Body of pancreas (tissue), 4 donors: ENCODE data around the gene CATSPER4. TPM values are rescaled to one million over a fixed set of nuclear protein-coding genes. Genes with fewer than 3 reads are reported as not detected.
"Not testable (repeated sequence)": the region's sequence is repeated elsewhere in the genome, so short reads cannot be mapped to it uniquely, and the experiment has no call there.

Experiments used
- ATAC-seq: fragments of 150-250 bp; one replicate; pipeline ENCODE4 v1.9.1; 2016
- DNase-seq, 4 donors: peaks; one replicate each; pipeline ENCODE4 v3.0.0-alpha.2; 2019
- H3K27ac ChIP-seq, 4 donors: fragments of 200-600 bp; sonication (generic); 1 replicate in 3 of 4; 2 replicates in 1 of 4; pipeline versions ENCODE4 v1.5.1 to v1.6.1; 2016 to 2019; ENCODE audit warnings: mild to moderate bottlenecking in 1 of 4, mixed read lengths in 1 of 4, moderate library complexity in 1 of 4
- H3K27me3 ChIP-seq, 2 donors: fragments of 200-600 bp; sonication (generic); one replicate each; pipeline ENCODE4 v1.6.0; 2016; ENCODE audit warnings: mild to moderate bottlenecking in 1 of 2
- H3K36me3 ChIP-seq, 2 donors: fragments of 200-600 bp; sonication (generic); replicated peaks in 1 of 2; 2 replicates each; pipeline ENCODE4 v1.5.1; 2016; ENCODE audit warnings: low read depth in 2 of 2; ENCODE audit not compliant: insufficient read depth in 1 of 2
- H3K4me1 ChIP-seq: fragments of 200-600 bp; sonication (generic); one replicate; pipeline ENCODE4 v1.6.0; 2016
- H3K4me3 ChIP-seq, 2 donors: fragments of 200-600 bp; sonication (generic); 1 replicate in 1 of 2; 2 replicates in 1 of 2; pipeline ENCODE4 v1.5.1; 2016 to 2019
- H3K9me3 ChIP-seq, 3 donors: fragments of 200-600 bp; sonication (generic); 1 replicate in 2 of 3; 2 replicates in 1 of 3; pipeline ENCODE4 v1.5.1; 2016
- CTCF ChIP-seq, 7 experiments: fragments of 450-650 bp in 4 of 7; fragments of 200-600 bp in 3 of 7; sonication (generic) in 3 of 7; IDR thresholded peaks; one replicate each; pipeline ENCODE4 v1.5.1; 2016 to 2019; ENCODE audit warnings: antibody characterized with exemption in 7 of 7
- POLR2A ChIP-seq, 3 donors: fragments of 450-650 bp; IDR thresholded peaks; one replicate each; pipeline ENCODE4 v1.6.1; 2016; ENCODE audit warnings: antibody characterized with exemption in 3 of 3, mild to moderate bottlenecking in 2 of 3
- WGBS, 2 donors: methylation state at CpG; one replicate each; pipeline ENCODE4 v1.1.5; 2017; 5-methylcytosine and 5-hydroxymethylcytosine counted together
- intact Hi-C: fragments of 100-400 bp; cut with DNase I; formaldehyde crosslinking; loops from one replicate; pipeline ENCODE4 v1.15.1; 2023
- total RNA-seq, 2 donors: library from RNA; depleted of rRNA; stranded (reverse); fragments of >200 nt; gene quantifications; one replicate each; pipeline ENCODE4 v1.1.0, GENCODE V29; 2016

The CATSPER4 gene
- total RNA-seq, 2 donors from 2014 or later: not detected

GRCh38 chr1:26221094-26221493, 30.7 kb downstream of the CATSPER4 start:
- no peaks in the 10 kb centered on the region for H3K9me3 ChIP-seq
- intact Hi-C loops: no loop called here
- no peak for TF ChIP-seq CTCF (IDR thresholded peaks at IDR 0.05)
- no peak for DNase-seq
- peaks cover 5% of the 10 kb centered on the region for H3K4me1 ChIP-seq
- no peak overlapping the region for H3K27ac ChIP-seq
- H3K4me3 ChIP-seq: no peak overlapping the region
- WGBS, 2 donors: 73 to 93% methylated on average over 2 of the region's 2 CpGs
- no peaks in the 10 kb centered on the region for H3K36me3 ChIP-seq
- no peaks in the 10 kb centered on the region for H3K27me3 ChIP-seq
- ATAC-seq: no peak

GRCh38 chr1:26224606-26225005, 34.2 kb downstream of the CATSPER4 start:
- H3K27me3 ChIP-seq: no peaks in the 10 kb centered on the region
- peak overlapping the region in 1 of 2 donors; percentile 34 for H3K4me3 ChIP-seq
- no peak for ATAC-seq
- no peak for TF ChIP-seq CTCF (IDR thresholded peaks at IDR 0.05)
- TF ChIP-seq POLR2A (IDR thresholded peaks at IDR 0.05): no peak
- DNase-seq: no peak
- H3K4me1 ChIP-seq: peaks cover 10% of the 10 kb centered on the region
- H3K9me3 ChIP-seq: no peaks in the 10 kb centered on the region
- intact Hi-C loops: no loop called here
- H3K36me3 ChIP-seq: no peaks in the 10 kb centered on the region
- WGBS, 2 donors: 61 to 71% methylated on average over 7 of the region's 7 CpGs
- peak overlapping the region in 3 of 4 donors; percentile 58 to 76 (median 75) for H3K27ac ChIP-seq

- TF ChIP-seq CTCF (IDR thresholded peaks at IDR 0.05) (no peak), POLR2A (IDR thresholded peaks at IDR 0.05) (peak; percentile 43 to 70 (median 70))
- no peaks in the 10 kb centered on the region for H3K27me3 ChIP-seq
- peaks cover 10% of the 10 kb centered on the region for H3K4me1 ChIP-seq
- peak overlapping the region in 1 of 2 donors; percentile 34 for H3K4me3 ChIP-seq
- intact Hi-C loops: no loop called here
- peak overlapping the region; percentile 58 to 76 (median 66) for H3K27ac ChIP-seq
- no peaks in the 10 kb centered on the region for H3K36me3 ChIP-seq
- DNase-seq (peak; percentile 86 to 95 (median 92)), ATAC-seq (peak; percentile 87)
- no peaks in the 10 kb centered on the region for H3K9me3 ChIP-seq
- 2 to 5% methylated on average over 12 to 47 of the region's 50 CpGs for WGBS, 2 donors
Observed at GRCh38 chr1:26225033-26225831, 34.8 kb downstream of the CATSPER4 start.

- H3K4me3 ChIP-seq, H3K36me3 ChIP-seq, ATAC-seq, intact Hi-C loops, H3K27me3 ChIP-seq, DNase-seq, H3K27ac ChIP-seq, H3K9me3 ChIP-seq: not testable (repeated sequence)
- WGBS, 2 donors: 74 to 80% methylated on average over 2 of the region's 2 CpGs
- peaks cover 19% of the 10 kb centered on the region for H3K4me1 ChIP-seq
Observed at GRCh38 chr1:26230682-26231081, 40.3 kb downstream of the CATSPER4 start.

GRCh38 chr1:26233903-26234643, 43.7 kb downstream of the CATSPER4 start, which contains the start of gene CEP85:
Gene CEP85 (plus strand): TSS chr1:26234200. CDS start chr1:26239784, 5,584 bp downstream.
- Histone ChIP-seq H3K4me3 (peak within 1 kb of the TSS; percentile 38 to 51), H3K4me1 (peaks cover 11% of the 10 kb centered on the region), H3K36me3 (no peaks in the 10 kb centered on the region), H3K27me3 (no peaks in the 10 kb centered on the region), H3K9me3 (no peaks in the 10 kb centered on the region), H3K27ac (peak within 1 kb of the TSS; percentile 79 to 95 (median 86))
- WGBS, 2 donors: 0% methylated on average over 39 to 72 of the region's 73 CpGs
- ATAC-seq (peak; percentile 97), DNase-seq (peak; percentile 99)
- intact Hi-C loops: no loop called here
- TF ChIP-seq CTCF (IDR thresholded peaks at IDR 0.05) (peak; percentile 79 to 98 (median 98)), POLR2A (IDR thresholded peaks at IDR 0.05) (peak; percentile 84 to 90 (median 88))
